Astrocyte of the spinal cord (primary cell): ENCODE measurements around the gene MTMR12.

Experiments
- DNase-seq: peaks from one replicate; pipeline ENCODE4 v3.0.0; 2011; ENCODE audit warnings: low read depth, low spot score
- H3K4me3 ChIP-seq: 2 replicates; pipeline ENCODE4 v1.5.1; 2011; ENCODE audit warnings: low read depth, mild to moderate bottlenecking, low read length, moderate library complexity
- in situ Hi-C: cut with HindIII; loops from 2 replicates; pipeline ENCODE4 v1.10.0; 2017; ENCODE audit warnings: low sequenced_read_pairs
- TF ChIP-seq, protein P1 (sequence below): IDR thresholded peaks from 2 replicates; pipeline ENCODE4 v1.5.1; 2012; ENCODE audit warnings: low read depth, mild to moderate bottlenecking, low read length, inconsistent platforms

MTMR12 gene

DNA sequence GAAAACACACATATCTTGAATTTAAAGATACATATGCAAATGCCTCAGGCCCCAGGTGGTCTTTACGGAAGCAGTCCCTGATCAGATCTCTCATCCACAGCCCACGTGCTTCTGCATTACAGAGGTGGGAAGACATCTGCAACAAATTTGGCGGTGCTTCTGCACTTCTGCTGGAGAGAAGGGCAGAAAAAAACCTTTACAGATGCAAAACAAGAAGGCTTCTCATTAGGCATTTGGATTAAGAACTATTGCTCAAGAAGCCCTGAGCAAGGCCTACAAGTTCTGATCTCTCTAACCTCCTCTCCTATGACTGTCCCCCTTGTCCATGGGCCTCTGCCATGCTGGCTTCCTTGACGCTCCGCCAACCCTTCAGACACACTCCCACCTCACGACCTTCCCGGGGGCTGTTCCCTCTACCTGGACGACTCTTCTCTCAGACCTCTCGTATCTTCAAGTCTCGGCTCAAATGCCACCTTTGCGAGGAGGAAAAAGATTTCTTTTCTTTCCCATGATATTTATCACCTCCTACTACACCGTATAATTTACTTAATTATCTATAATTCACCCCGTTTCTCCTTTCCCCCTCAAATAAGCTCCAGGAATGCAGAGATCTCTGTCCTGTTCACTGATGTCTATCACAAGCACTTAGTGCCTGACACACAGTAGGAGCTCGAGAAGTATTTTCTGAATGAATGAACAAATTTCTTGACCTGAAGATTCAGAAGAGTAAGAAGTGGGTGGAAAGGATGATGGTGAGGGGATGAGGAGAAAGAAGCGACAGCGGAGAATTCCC, 1.1 kb downstream of the MTMR12 start:
- in situ Hi-C loops = no loop called here
- TF ChIP-seq, protein P1, sequence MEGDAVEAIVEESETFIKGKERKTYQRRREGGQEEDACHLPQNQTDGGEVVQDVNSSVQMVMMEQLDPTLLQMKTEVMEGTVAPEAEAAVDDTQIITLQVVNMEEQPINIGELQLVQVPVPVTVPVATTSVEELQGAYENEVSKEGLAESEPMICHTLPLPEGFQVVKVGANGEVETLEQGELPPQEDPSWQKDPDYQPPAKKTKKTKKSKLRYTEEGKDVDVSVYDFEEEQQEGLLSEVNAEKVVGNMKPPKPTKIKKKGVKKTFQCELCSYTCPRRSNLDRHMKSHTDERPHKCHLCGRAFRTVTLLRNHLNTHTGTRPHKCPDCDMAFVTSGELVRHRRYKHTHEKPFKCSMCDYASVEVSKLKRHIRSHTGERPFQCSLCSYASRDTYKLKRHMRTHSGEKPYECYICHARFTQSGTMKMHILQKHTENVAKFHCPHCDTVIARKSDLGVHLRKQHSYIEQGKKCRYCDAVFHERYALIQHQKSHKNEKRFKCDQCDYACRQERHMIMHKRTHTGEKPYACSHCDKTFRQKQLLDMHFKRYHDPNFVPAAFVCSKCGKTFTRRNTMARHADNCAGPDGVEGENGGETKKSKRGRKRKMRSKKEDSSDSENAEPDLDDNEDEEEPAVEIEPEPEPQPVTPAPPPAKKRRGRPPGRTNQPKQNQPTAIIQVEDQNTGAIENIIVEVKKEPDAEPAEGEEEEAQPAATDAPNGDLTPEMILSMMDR = no peak
- H3K4me3 ChIP-seq = peak overlapping the region; percentile 66
- no peak for DNase-seq

DNA sequence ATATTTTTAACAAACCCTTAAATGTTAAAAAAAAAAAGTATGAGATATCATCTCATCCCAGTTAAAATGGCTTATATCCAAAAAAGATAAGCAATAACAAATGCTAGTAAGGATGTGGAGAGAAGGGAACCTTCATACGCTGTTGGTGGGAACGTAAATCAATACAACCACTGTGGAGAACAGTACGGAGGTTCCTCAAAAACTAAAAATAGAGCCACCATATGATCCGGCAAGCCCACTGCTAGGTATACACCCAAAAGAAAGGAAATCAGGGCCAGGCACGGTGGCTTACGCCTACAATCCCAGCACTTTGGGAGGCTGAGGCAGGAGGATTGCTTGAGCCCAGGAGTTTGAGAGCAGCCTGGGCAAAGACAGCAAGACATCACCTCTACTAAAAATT, 3.0 kb downstream of the MTMR12 start:
- no peak for DNase-seq
- TF ChIP-seq, protein P1 = no peak
- H3K4me3 ChIP-seq = no peak overlapping the region
- in situ Hi-C loops = no loop called here

DNA sequence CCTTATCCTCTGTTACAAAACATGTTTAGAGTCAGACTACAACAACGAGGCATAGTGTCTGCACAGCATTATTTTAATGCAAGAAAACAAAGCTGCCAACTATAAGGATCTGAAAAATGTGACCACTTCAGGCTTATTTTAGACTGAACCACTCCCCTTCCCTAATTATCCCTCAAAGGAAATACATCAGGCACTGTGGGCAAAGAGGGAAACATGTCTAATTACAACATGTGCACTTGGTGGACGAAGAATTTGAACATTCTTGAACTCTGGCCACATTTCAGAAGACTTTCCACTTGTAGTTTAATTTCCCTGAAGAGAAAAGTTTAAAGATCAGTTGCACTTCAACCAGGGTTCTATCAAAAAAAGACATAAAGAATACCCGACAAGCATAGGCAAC, 3.8 kb downstream of the MTMR12 start:
- TF ChIP-seq, protein P1 = no peak
- in situ Hi-C loops = no loop called here
- no peak for DNase-seq
- H3K4me3 ChIP-seq = no peak overlapping the region

DNA sequence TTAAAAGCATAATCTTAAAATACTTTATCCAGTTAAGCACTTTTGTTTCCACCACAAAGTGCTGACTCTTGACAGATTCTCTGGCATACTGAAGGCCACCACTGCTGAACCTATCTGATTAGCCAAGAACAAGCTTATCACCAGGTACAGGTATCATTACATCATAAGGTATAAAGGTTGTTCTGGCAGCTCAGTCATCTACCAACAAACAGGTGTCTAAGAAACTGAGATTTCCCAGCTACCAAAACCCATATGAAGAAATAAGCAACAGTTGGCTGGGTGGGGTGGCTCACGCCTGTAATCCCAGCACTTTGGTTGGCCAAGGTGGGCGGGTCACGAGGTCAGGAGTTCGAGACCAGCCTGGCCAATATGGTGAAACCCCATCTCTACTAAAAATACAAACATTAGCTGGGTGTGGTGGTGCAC, 5.0 kb downstream of the MTMR12 start:
- DNase-seq = no peak
- in situ Hi-C loops = no loop called here
- H3K4me3 ChIP-seq = no peak overlapping the region
- TF ChIP-seq, protein P1 = no peak

DNA sequence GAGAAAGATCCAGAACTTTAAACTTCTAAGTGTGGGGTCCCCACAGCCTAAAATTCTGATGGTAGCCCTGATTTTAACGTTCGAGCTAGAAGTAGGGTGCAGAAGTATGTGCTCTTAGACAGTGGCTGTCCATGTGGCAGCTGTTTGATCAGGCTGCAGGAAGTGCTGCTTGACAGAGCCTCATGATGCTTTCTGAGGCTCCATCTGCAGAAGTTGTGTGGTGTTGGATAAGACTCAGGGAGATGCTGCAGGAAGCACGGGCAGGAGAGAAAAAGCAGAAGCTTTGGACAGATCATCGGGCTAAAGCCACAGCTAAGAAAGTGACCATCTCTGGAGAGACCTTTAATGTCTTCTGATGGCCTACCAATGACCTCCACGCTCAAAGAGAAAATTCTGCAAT, 8.1 kb downstream of the MTMR12 start:
- no peak for DNase-seq
- TF ChIP-seq, protein P1 = no peak
- H3K4me3 ChIP-seq = no peak overlapping the region
- in situ Hi-C loops = no loop called here

DNA sequence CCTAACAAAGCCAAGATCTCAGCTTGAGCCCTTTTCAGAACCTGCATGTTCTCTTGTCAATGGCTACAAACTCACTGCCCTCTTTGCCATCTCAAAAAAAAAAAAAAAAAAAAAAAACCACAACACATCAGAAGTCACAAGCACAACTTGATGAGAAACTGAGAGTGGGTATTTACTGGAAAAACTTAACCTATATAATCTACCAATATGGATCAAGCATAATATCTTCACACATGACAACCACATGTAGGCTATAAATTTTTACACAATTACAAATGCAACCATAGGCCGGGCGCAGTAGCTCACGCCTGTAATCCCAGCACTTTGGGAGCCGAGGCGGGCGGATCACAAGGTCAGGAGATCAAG, 9.0 kb downstream of the MTMR12 start:
- in situ Hi-C loops = no loop called here
- TF ChIP-seq, protein P1 = no peak
- no peak overlapping the region for H3K4me3 ChIP-seq
- DNase-seq = no peak
